ENCODE data around the gene PTPRD.

The PTPRD gene

DNA sequence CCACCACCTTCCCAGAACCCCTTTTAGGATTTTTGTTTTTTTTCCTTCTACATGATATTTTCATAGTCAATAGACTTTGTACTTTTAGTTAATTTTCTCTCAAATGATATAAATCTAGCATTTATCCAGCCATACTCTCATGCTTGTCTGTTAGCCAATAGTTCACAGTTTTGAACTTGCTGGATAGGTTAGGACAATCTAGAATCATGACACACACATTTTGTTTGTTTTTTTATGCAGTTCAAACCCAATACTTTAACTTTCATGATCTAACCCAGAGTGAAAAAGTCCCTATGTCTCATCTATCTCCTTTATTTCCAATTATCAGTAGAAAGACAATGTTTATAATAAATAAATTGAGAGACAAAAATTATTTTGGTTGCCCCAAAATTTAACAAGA, 2303.5 kb downstream of the PTPRD start:
- in situ Hi-C loops (cut with MboI; ENCODE audit: low pct_unique_long_range_greater_than_20kb, low sequenced_read_pairs, unreplicated experiment), result no loop called here
- TF ChIP-seq, protein P1, sequence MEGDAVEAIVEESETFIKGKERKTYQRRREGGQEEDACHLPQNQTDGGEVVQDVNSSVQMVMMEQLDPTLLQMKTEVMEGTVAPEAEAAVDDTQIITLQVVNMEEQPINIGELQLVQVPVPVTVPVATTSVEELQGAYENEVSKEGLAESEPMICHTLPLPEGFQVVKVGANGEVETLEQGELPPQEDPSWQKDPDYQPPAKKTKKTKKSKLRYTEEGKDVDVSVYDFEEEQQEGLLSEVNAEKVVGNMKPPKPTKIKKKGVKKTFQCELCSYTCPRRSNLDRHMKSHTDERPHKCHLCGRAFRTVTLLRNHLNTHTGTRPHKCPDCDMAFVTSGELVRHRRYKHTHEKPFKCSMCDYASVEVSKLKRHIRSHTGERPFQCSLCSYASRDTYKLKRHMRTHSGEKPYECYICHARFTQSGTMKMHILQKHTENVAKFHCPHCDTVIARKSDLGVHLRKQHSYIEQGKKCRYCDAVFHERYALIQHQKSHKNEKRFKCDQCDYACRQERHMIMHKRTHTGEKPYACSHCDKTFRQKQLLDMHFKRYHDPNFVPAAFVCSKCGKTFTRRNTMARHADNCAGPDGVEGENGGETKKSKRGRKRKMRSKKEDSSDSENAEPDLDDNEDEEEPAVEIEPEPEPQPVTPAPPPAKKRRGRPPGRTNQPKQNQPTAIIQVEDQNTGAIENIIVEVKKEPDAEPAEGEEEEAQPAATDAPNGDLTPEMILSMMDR (IDR thresholded peaks at IDR 0.05; ENCODE audit: extremely low read depth, insufficient read depth, missing control alignments), result no peak
- no peak for DNase-seq (ENCODE audit: low spot score)

DNA sequence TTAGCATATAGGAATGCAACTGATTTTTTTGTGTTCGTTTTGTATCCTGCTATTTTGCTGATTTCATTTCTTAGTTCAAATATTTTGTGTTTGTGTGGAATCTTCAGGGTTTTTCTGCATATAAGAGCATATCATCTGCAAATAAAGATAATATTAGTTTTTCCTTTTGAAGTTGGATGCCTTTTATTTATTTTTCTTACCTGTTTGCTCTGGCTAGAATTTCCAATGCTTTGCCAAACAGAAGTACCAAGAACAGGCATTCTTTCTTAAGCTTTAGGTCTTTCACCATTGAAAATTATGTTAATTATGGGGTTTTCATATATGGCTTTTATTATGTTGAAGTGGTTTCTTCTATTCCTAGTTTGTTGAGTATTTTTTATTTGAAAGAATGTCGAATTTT, 2308.1 kb downstream of the PTPRD start:
- in situ Hi-C loops (cut with MboI; ENCODE audit: low pct_unique_long_range_greater_than_20kb, low sequenced_read_pairs, unreplicated experiment), result no loop called here
- DNase-seq (ENCODE audit: low spot score), result no peak
- TF ChIP-seq, protein P1 (IDR thresholded peaks at IDR 0.05; ENCODE audit: extremely low read depth, insufficient read depth, missing control alignments), result no peak

DNA sequence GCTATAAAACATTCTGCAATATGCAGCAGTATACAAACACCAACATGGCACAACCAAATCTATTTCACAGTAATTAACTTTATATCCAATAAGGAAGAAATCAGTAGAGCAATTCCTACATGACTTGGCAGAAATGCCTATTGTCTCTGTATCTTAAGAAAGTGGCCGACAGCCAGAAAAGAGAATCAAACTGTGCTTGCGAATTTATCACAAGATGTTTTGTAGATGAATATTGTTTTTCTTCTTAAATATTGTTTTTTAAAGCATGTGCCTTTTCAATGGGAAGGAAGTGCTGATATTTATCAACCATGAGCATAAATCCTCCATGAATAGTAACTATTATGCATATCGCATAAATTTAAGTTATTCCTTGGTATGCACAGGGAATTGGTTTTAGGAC, 2311.5 kb downstream of the PTPRD start:
- TF ChIP-seq, protein P1 (IDR thresholded peaks at IDR 0.05; ENCODE audit: extremely low read depth, insufficient read depth, missing control alignments), result no peak
- DNase-seq (ENCODE audit: low spot score), result no peak
- in situ Hi-C loops (cut with MboI; ENCODE audit: low pct_unique_long_range_greater_than_20kb, low sequenced_read_pairs, unreplicated experiment), result no loop called here

- DNase-seq (ENCODE audit: low spot score), result no peak
- in situ Hi-C loops (cut with MboI; ENCODE audit: low pct_unique_long_range_greater_than_20kb, low sequenced_read_pairs, unreplicated experiment), result no loop called here
- TF ChIP-seq, protein P1 (IDR thresholded peaks at IDR 0.05; ENCODE audit: extremely low read depth, insufficient read depth, missing control alignments), result no peak
Observed at GRCh38 chr9:8297047-8297446, 2315.8 kb downstream of the PTPRD start.

- in situ Hi-C loops (cut with MboI; ENCODE audit: low pct_unique_long_range_greater_than_20kb, low sequenced_read_pairs, unreplicated experiment), result no loop called here
- no peak for DNase-seq (ENCODE audit: low spot score)
- TF ChIP-seq, protein P1 (IDR thresholded peaks at IDR 0.05; ENCODE audit: extremely low read depth, insufficient read depth, missing control alignments), result no peak
Observed at GRCh38 chr9:8292657-8293056, 2320.1 kb downstream of the PTPRD start.

- no peak for DNase-seq (ENCODE audit: low spot score)
- TF ChIP-seq, protein P1 (IDR thresholded peaks at IDR 0.05; ENCODE audit: extremely low read depth, insufficient read depth, missing control alignments), result no peak
- in situ Hi-C loops (cut with MboI; ENCODE audit: low pct_unique_long_range_greater_than_20kb, low sequenced_read_pairs, unreplicated experiment), result no loop called here
Observed at GRCh38 chr9:8289681-8290080, 2323.1 kb downstream of the PTPRD start.

GRCh38 chr9:8287970-8288369, 2324.8 kb downstream of the PTPRD start:
- no peak for DNase-seq (ENCODE audit: low spot score)
- TF ChIP-seq, protein P1 (IDR thresholded peaks at IDR 0.05; ENCODE audit: extremely low read depth, insufficient read depth, missing control alignments), result no peak
- in situ Hi-C loops (cut with MboI; ENCODE audit: low pct_unique_long_range_greater_than_20kb, low sequenced_read_pairs, unreplicated experiment), result no loop called here

Data from GM13977 (cell line).